DOHH2 (cell line): ENCODE data around the gene RAI1.

Experiments
- CTCF ChIP-seq: fragments of 200-600 bp; sonication (generic); IDR thresholded peaks from one replicate; pipeline ENCODE4 v1.5.1; 2014; ENCODE audit warnings: antibody characterized with exemption, mild to moderate bottlenecking, low read depth, low read length; ENCODE audit not compliant: poor library complexity, severe bottlenecking
- EZH2phosphoT487 ChIP-seq: fragments of 200-600 bp; sonication (generic); IDR thresholded peaks from 2 replicates; pipeline ENCODE4 v1.6.1; 2017; ENCODE audit warnings: borderline replicate concordance, mild to moderate bottlenecking, antibody characterized with exemption, low read length, moderate library complexity, mixed read lengths

DNA sequence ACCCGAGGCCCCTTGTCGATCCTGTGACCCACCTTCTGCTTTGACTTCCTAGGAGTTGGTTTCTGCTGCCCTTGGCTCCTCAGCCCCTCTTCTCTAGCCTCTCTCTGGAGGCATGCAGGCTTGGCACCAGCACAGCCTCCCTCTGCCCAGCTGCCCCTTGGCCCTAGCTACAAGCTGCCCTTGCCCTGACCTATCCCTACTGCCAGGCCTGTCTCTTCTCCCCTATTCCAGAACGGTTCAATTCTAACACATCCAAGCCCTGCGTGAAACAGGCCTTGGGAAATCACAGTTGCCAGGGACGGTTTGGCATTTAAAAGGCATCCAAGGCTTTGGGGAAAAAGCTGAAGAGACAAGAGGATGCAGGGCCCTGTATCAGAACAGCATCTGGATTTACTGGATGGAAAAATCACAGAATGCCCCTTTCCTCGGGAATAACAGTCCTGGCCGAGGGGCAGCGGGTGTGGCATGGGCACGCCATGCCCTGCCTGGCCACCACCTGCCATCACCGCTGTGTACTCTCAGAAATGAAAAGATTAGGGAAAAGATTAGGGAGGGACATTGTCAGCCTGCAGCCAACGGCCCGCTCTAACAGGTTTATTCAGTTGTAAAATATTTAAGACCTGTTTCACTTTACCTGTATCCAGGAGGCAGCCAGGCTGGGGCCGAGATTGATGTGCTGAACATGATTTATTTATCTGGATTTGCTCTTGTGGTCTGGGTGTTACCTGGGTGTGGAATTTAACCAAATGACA, 15.8 kb downstream of the RAI1 start:
- TF ChIP-seq CTCF (no peak), EZH2phosphoT487 (no peak)
